Measurements from ENCODE around the gene ASTL.

The ASTL gene

DNA sequence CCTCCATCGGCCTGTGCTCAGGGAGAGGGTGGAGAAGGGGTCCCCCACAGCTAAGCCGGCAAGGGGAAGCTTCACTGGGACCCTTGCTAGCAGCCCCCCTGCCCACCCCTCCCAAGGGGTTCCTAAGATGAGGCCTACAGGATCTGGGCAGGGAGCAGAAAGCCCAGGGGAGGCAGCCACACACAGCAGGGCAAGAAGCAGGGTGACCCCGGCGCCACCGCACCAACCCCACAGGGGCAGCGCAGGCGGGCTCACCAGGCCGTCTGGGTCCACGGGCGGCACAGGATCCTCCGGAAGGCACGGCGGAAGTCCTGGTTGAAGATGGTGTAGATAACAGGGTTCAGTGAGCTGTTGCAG, 23.8 kb downstream of the ASTL start (continued):
- TF ChIP-seq ZNF610 (tag by site-specific recombination; IDR thresholded peaks at IDR 0.05; ENCODE audit: borderline replicate concordance) (no peak), ZNF341 (tag by site-specific recombination; IDR thresholded peaks at IDR 0.05; ENCODE audit: low read depth) (no peak)

GRCh38 chr2:96113951-96114350, 24.4 kb downstream of the ASTL start:
- ChIA-PET CTCF (no interaction called here), POLR2A (no interaction called here)
- TF ChIP-seq ZBTB20 (tag by site-specific recombination; IDR thresholded peaks at IDR 0.05), result no peak
- TF ChIP-seq ZNF629 (tag by site-specific recombination; IDR thresholded peaks at IDR 0.05), result no peak
- TF ChIP-seq HOXA7 (CRISPR knock-in tag; IDR thresholded peaks at IDR 0.05; ENCODE audit: borderline replicate concordance), result no peak
- no peak for TF ChIP-seq ZNF311 (tag by site-specific recombination; IDR thresholded peaks at IDR 0.05; ENCODE audit: borderline replicate concordance)
- TF ChIP-seq, protein P1, sequence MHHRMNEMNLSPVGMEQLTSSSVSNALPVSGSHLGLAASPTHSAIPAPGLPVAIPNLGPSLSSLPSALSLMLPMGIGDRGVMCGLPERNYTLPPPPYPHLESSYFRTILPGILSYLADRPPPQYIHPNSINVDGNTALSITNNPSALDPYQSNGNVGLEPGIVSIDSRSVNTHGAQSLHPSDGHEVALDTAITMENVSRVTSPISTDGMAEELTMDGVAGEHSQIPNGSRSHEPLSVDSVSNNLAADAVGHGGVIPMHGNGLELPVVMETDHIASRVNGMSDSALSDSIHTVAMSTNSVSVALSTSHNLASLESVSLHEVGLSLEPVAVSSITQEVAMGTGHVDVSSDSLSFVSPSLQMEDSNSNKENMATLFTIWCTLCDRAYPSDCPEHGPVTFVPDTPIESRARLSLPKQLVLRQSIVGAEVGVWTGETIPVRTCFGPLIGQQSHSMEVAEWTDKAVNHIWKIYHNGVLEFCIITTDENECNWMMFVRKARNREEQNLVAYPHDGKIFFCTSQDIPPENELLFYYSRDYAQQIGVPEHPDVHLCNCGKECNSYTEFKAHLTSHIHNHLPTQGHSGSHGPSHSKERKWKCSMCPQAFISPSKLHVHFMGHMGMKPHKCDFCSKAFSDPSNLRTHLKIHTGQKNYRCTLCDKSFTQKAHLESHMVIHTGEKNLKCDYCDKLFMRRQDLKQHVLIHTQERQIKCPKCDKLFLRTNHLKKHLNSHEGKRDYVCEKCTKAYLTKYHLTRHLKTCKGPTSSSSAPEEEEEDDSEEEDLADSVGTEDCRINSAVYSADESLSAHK (tag by site-specific recombination; IDR thresholded peaks at IDR 0.05), result no peak
- TF ChIP-seq SP3 (tag by site-specific recombination; IDR thresholded peaks at IDR 0.05), result no peak
- TF ChIP-seq ZNF266 (tag by site-specific recombination; IDR thresholded peaks at IDR 0.05; ENCODE audit: low read depth), result no peak
- TF ChIP-seq, protein P2, sequence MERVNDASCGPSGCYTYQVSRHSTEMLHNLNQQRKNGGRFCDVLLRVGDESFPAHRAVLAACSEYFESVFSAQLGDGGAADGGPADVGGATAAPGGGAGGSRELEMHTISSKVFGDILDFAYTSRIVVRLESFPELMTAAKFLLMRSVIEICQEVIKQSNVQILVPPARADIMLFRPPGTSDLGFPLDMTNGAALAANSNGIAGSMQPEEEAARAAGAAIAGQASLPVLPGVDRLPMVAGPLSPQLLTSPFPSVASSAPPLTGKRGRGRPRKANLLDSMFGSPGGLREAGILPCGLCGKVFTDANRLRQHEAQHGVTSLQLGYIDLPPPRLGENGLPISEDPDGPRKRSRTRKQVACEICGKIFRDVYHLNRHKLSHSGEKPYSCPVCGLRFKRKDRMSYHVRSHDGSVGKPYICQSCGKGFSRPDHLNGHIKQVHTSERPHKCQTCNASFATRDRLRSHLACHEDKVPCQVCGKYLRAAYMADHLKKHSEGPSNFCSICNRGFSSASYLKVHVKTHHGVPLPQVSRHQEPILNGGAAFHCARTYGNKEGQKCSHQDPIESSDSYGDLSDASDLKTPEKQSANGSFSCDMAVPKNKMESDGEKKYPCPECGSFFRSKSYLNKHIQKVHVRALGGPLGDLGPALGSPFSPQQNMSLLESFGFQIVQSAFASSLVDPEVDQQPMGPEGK (tag by site-specific recombination; IDR thresholded peaks at IDR 0.05), result no peak
- H3K36me3 ChIP-seq (ENCODE audit: control insufficient read depth in 2 of 2, insufficient read depth in 1 of 2, low read length in 2 of 2), result no peaks in the 10 kb centered on the region
- H3K9me3 ChIP-seq (ENCODE audit: control insufficient read depth, insufficient read depth, low read depth, low read length), result no peaks in the 10 kb centered on the region
- no peaks in the 10 kb centered on the region for H3K4me1 ChIP-seq (ENCODE audit: control insufficient read depth, insufficient read depth, low read length)
- no peak overlapping the region for H3K27ac ChIP-seq (ENCODE audit: extremely low read depth, low read depth, low read length)
- no peak overlapping the region for H3K4me3 ChIP-seq (ENCODE audit: low read depth, low read length)

DNA sequence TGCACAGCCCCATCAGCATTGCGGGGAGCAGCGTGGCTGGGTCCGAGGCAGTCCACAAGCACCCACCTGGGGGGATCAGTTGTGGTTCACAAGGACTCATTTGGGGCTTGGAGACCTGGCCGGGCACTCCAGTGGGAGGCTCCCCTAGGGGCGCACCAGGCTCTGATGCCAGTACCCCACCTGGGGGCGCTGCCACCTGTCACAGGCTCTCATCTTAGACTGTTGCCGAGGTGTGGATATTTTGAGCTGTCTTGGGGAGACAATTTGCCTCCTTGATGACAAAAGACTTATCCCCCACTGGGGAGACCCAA, 25.0 kb downstream of the ASTL start:
- TF ChIP-seq PBX3 (CRISPR knock-in tag; IDR thresholded peaks at IDR 0.05) (no peak), ZNF529 (tag by site-specific recombination; IDR thresholded peaks at IDR 0.05; ENCODE audit: insufficient replicate concordance) (no peak), TRIM28 (IDR thresholded peaks at IDR 0.05; ENCODE audit: borderline replicate concordance, low read length) (no peak), ZNF324 (tag by site-specific recombination; IDR thresholded peaks at IDR 0.05) (no peak), ZSCAN16 (tag by site-specific recombination; IDR thresholded peaks at IDR 0.05) (no peak), ZNF404 (tag by site-specific recombination; IDR thresholded peaks at IDR 0.05) (no peak), ZFP41 (tag by site-specific recombination; IDR thresholded peaks at IDR 0.05; ENCODE audit: borderline replicate concordance) (no peak), AEBP2 (tag by site-specific recombination; IDR thresholded peaks at IDR 0.05; ENCODE audit: borderline replicate concordance) (no peak), ZNF10 (tag by site-specific recombination; IDR thresholded peaks at IDR 0.05) (no peak)
- H3K4me3 ChIP-seq (ENCODE audit: low read depth, low read length), result no peak overlapping the region
- ChIA-PET POLR2A (no interaction called here), CTCF (interaction anchor here (0.5 kb wide), 1 partner anchor 87 kb away, joined by 3 read pairs; no protein-coding TSS in a partner anchor)
- no peaks in the 10 kb centered on the region for H3K9me3 ChIP-seq (ENCODE audit: control insufficient read depth, insufficient read depth, low read depth, low read length)
- H3K4me1 ChIP-seq (ENCODE audit: control insufficient read depth, insufficient read depth, low read length), result no peaks in the 10 kb centered on the region
- H3K36me3 ChIP-seq (ENCODE audit: control insufficient read depth in 2 of 2, insufficient read depth in 1 of 2, low read length in 2 of 2), result no peaks in the 10 kb centered on the region
- H3K27ac ChIP-seq (ENCODE audit: extremely low read depth, low read depth, low read length), result no peak overlapping the region

All from HEK293 (cell line).